GM19025 (cell line): ENCODE data around the gene GABRG3.

Source experiments
- ATAC-seq: cut with Tn5 transposase; IDR thresholded peaks from one replicate; pipeline ENCODE4 v1.9.1; 2021; ENCODE audit warnings: mild to moderate bottlenecking, low read depth, moderate library complexity; ENCODE audit not compliant: unreplicated experiment

GABRG3 gene

GRCh38 chr15:27092390-27092789, 121.4 kb downstream of the GABRG3 start:
- no peak for ATAC-seq

GRCh38 chr15:27094235-27094634, 123.3 kb downstream of the GABRG3 start:
- no peak for ATAC-seq

- ATAC-seq, result no peak
Observed at GRCh38 chr15:27095886-27096624, 125.1 kb downstream of the GABRG3 start.

GRCh38 chr15:27097506-27097905, 126.5 kb downstream of the GABRG3 start:
- no peak for ATAC-seq

- ATAC-seq, result no peak
Observed at GRCh38 chr15:27101982-27102381, 131.0 kb downstream of the GABRG3 start.

GRCh38 chr15:27111323-27111722, 140.3 kb downstream of the GABRG3 start:
- ATAC-seq, result no peak

GRCh38 chr15:27114473-27114872, 143.5 kb downstream of the GABRG3 start:
- ATAC-seq, result no peak

GRCh38 chr15:27119695-27120266, 148.8 kb downstream of the GABRG3 start:
- ATAC-seq, result no peak

GRCh38 chr15:27121672-27122071, 150.7 kb downstream of the GABRG3 start:
- ATAC-seq, result no peak

GRCh38 chr15:27123291-27123690, 152.3 kb downstream of the GABRG3 start:
- no peak for ATAC-seq

- ATAC-seq, result no peak
Observed at GRCh38 chr15:27123808-27124207, 152.8 kb downstream of the GABRG3 start.

GRCh38 chr15:27124287-27124871, 153.4 kb downstream of the GABRG3 start:
- ATAC-seq, result no peak

- no peak for ATAC-seq
Observed at GRCh38 chr15:27125185-27125584, 154.2 kb downstream of the GABRG3 start.

GRCh38 chr15:27126449-27126848, 155.5 kb downstream of the GABRG3 start:
- ATAC-seq, result no peak

GRCh38 chr15:27127815-27128570, 157.0 kb downstream of the GABRG3 start:
- ATAC-seq, result no peak

- no peak for ATAC-seq
Observed at GRCh38 chr15:27133249-27133648, 162.3 kb downstream of the GABRG3 start.

GRCh38 chr15:27134481-27134880, 163.5 kb downstream of the GABRG3 start:
- ATAC-seq, result no peak

GRCh38 chr15:27135151-27135550, 164.2 kb downstream of the GABRG3 start:
- ATAC-seq, result no peak

- ATAC-seq, result no peak
Observed at GRCh38 chr15:27137127-27137526, 166.1 kb downstream of the GABRG3 start.

GRCh38 chr15:27165590-27165989, 194.6 kb downstream of the GABRG3 start:
- no peak for ATAC-seq

GRCh38 chr15:27166917-27167316, 195.9 kb downstream of the GABRG3 start:
- no peak for ATAC-seq
